GM23248 (cell line): ENCODE results near the gene TMPRSS3. TPM values are rescaled to one million over a fixed set of nuclear protein-coding genes. Genes with fewer than 3 reads are reported as not detected.

Source experiments
- DNase-seq: peaks from one replicate; pipeline ENCODE4 v3.0.0-alpha.2; 2015
- H2AFZ ChIP-seq: fragments of 200-600 bp; sonication (generic); 2 replicates; pipeline ENCODE4 v1.6.1; 2016; ENCODE audit warnings: antibody characterized with exemption
- H3F3A ChIP-seq: fragments of 200-600 bp; sonication (generic); 2 replicates; pipeline ENCODE4 v1.6.1; 2016; ENCODE audit warnings: mild to moderate bottlenecking, antibody characterized with exemption, mixed run types; ENCODE audit not compliant: insufficient read depth
- H3K27ac ChIP-seq: fragments of 200-600 bp; sonication (generic); 2 replicates; pipeline ENCODE4 v1.5.1; 2016; ENCODE audit warnings: mild to moderate bottlenecking
- H3K27me3 ChIP-seq: fragments of 200-600 bp; sonication (generic); replicated peaks from 2 replicates; pipeline ENCODE4 v1.6.1; 2016; ENCODE audit warnings: mild to moderate bottlenecking; ENCODE audit not compliant: insufficient read depth
- H3K36me3 ChIP-seq: fragments of 200-600 bp; sonication (generic); 2 replicates; pipeline ENCODE4 v1.6.1; 2016; ENCODE audit warnings: low read depth, mild to moderate bottlenecking
- H3K4me1 ChIP-seq: fragments of 200-600 bp; sonication (generic); 2 replicates; pipeline ENCODE4 v1.6.1; 2016; ENCODE audit warnings: mild to moderate bottlenecking; ENCODE audit not compliant: insufficient read depth
- H3K4me2 ChIP-seq: fragments of 200-600 bp; sonication (generic); one replicate; pipeline ENCODE4 v1.6.1; 2016; ENCODE audit warnings: mild to moderate bottlenecking; ENCODE audit not compliant: unreplicated experiment
- H3K4me3 ChIP-seq: fragments of 200-600 bp; sonication (generic); 2 replicates; pipeline ENCODE4 v1.5.1; 2016; ENCODE audit warnings: mild to moderate bottlenecking
- H3K79me2 ChIP-seq: fragments of 200-600 bp; sonication (generic); 2 replicates; pipeline ENCODE4 v1.6.1; 2016; ENCODE audit warnings: mild to moderate bottlenecking; ENCODE audit not compliant: insufficient read depth
- H3K9ac ChIP-seq: fragments of 200-600 bp; sonication (generic); 2 replicates; pipeline ENCODE4 v1.6.1; 2016; ENCODE audit warnings: mild to moderate bottlenecking
- H3K9me2 ChIP-seq: fragments of 200-600 bp; sonication (generic); 2 replicates; pipeline ENCODE4 v1.6.1; 2016; ENCODE audit warnings: mixed run types, mild to moderate bottlenecking, moderate library complexity; ENCODE audit not compliant: insufficient read depth
- H3K9me3 ChIP-seq: fragments of 200-600 bp; sonication (generic); one replicate; pipeline ENCODE4 v1.6.1; 2017; ENCODE audit warnings: low read depth
- H4K20me1 ChIP-seq: fragments of 200-600 bp; sonication (generic); 2 replicates; pipeline ENCODE4 v1.6.0; 2016; ENCODE audit not compliant: insufficient read depth
- EZH2 ChIP-seq: fragments of 200-600 bp; sonication (generic); IDR thresholded peaks from 2 replicates; pipeline ENCODE4 v1.6.1; 2018; ENCODE audit warnings: antibody characterized with exemption, mild to moderate bottlenecking; ENCODE audit not compliant: insufficient read depth, poor library complexity, severe bottlenecking
- EZH2phosphoT487 ChIP-seq: fragments of 200-600 bp; sonication (generic); IDR thresholded peaks from 2 replicates; pipeline ENCODE4 v1.6.1; 2018; ENCODE audit warnings: antibody characterized with exemption, moderate library complexity, mild to moderate bottlenecking, low read depth; ENCODE audit not compliant: insufficient read depth
- WGBS, 2 experiments: methylation state at CpG; one replicate each; pipeline ENCODE4 v1.1.6; 2015 to 2017; ENCODE audit warnings: low lambda C conversion rate in 2 of 2, low coverage in 1 of 2; ENCODE audit errors: missing lambda C conversion rate in 2 of 2; 5-methylcytosine and 5-hydroxymethylcytosine counted together
- in situ Hi-C: fragments of 300-500 bp; cut with MboI; formaldehyde crosslinking; loops from 2 replicates; pipeline ENCODE4 v1.15.0; 2020
- polyA plus RNA-seq: library from polyadenylated mRNA; unstranded; fragments of >200 nt; fragmentation: Nextera tagmentation; extraction: Ambion mirVana; gene quantifications from 2 replicates; pipeline ENCODE4 v1.2.1, GENCODE V29; 2016
- total RNA-seq: library from RNA; depleted of rRNA; stranded (reverse); fragments of >200 nt; shearing (Covaris generic); gene quantifications from 2 replicates; pipeline ENCODE4 v1.2.3, GENCODE V29; 2014

TMPRSS3 gene
- total and polyA plus RNA-seq, 2 experiments from 2014 or later: not detected

DNA sequence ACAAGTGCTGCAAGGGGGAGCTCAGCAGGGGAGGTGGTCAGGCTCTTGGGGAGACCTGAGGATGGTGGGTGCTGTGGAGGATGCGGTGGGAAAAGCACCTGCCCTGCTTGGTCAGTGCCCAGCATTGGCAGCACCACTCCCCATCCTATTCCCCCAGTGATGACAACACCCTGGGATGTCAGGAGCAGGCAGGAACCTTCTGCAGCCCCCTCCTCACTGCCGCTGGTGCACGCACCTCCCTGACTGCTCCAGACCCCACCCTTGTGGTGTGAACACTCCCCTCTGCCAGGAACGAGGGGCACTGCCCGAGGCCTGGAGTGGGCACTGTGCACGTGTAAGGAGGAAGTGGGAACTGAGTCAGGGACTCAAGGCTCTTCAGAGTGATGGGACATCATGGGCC, 12.5 kb downstream of the TMPRSS3 start:
- no peaks in the 10 kb centered on the region for H4K20me1 ChIP-seq
- WGBS, 2 experiments: 35 to 49% methylated on average over 6 of the region's 6 CpGs
- H3F3A ChIP-seq: no peaks in the 10 kb centered on the region
- DNase-seq: no peak
- H3K9ac ChIP-seq: no peak overlapping the region
- 0 out of 2 replicates have a peak, but pooled peaks cover 3% of the 10 kb centered on the region for H3K27me3 ChIP-seq
- H3K79me2 ChIP-seq: no peaks in the 10 kb centered on the region
- in situ Hi-C loops: no loop called here
- no peak overlapping the region for H3K4me3 ChIP-seq
- H3K4me1 ChIP-seq: no peaks in the 10 kb centered on the region
- no peak overlapping the region for H3K4me2 ChIP-seq
- H3K27ac ChIP-seq: no peak overlapping the region
- no peaks in the 10 kb centered on the region for H3K9me3 ChIP-seq
- no peak overlapping the region for H2AFZ ChIP-seq
- H3K9me2 ChIP-seq: no peaks in the 10 kb centered on the region
- no peak for TF ChIP-seq EZH2
- TF ChIP-seq EZH2phosphoT487: no peak
- no peaks in the 10 kb centered on the region for H3K36me3 ChIP-seq

DNA sequence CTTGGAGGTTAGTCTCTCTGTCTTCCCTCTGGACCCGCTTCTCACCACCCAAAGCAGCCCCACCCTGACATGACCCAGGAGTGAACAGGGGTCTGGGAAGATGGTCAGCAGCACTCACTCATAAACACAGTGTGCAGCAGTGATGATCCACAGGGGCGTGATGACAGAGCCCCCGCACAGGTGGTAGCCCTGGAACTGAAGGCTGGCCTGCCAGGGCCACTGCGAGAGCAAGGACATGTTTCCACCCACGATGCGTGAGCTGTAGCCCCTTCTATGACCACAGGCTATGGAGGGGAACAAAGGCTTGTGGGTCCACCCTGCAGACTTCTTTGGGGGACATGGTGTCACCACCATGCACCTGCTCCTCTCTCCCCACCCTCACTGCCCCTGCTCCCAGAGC, 12.9 kb downstream of the TMPRSS3 start:
- no peaks in the 10 kb centered on the region for H3K36me3 ChIP-seq

GRCh38 chr21:42381347-42381984, 14.4 kb downstream of the TMPRSS3 start:
- Histone ChIP-seq H3K27ac (no peak overlapping the region), H3K27me3 (peaks cover 5% of the 10 kb centered on the region), H3K9me3 (no peaks in the 10 kb centered on the region), H4K20me1 (no peaks in the 10 kb centered on the region), H2AFZ (no peak overlapping the region), H3K4me1 (no peaks in the 10 kb centered on the region), H3K9me2 (no peaks in the 10 kb centered on the region), H3K9ac (no peak overlapping the region), H3K36me3 (no peaks in the 10 kb centered on the region), H3K4me3 (no peak overlapping the region), H3F3A (no peaks in the 10 kb centered on the region), H3K4me2 (no peak overlapping the region), H3K79me2 (no peaks in the 10 kb centered on the region)
- no peak for TF ChIP-seq EZH2
- no peak for TF ChIP-seq EZH2phosphoT487
- WGBS, 2 experiments: 0 to 6% methylated on average over 1 of the region's 1 CpG
- DNase-seq: peak; percentile 54
- in situ Hi-C loops: no loop called here

More for the DNA sequence above, 12.9 kb downstream of the TMPRSS3 start:
- no peak overlapping the region for H2AFZ ChIP-seq
- H4K20me1 ChIP-seq: no peaks in the 10 kb centered on the region
- no peaks in the 10 kb centered on the region for H3K4me1 ChIP-seq
- TF ChIP-seq EZH2phosphoT487 (no peak), EZH2 (no peak)
- H3K9me2 ChIP-seq: no peaks in the 10 kb centered on the region
- H3K9ac ChIP-seq: no peak overlapping the region
- H3K4me3 ChIP-seq: no peak overlapping the region
- no peaks in the 10 kb centered on the region for H3K9me3 ChIP-seq
- H3K79me2 ChIP-seq: no peaks in the 10 kb centered on the region
- no peak overlapping the region for H3K4me2 ChIP-seq
- in situ Hi-C loops: no loop called here
- no peaks in the 10 kb centered on the region for H3F3A ChIP-seq
- WGBS, 2 experiments: 37 to 57% methylated on average over 4 to 6 of the region's 6 CpGs
- H3K27ac ChIP-seq: no peak overlapping the region
- no peak for DNase-seq
- H3K27me3 ChIP-seq: peaks cover under 1% of the 10 kb centered on the region; the same call in 1 of the 2 replicates

DNA sequence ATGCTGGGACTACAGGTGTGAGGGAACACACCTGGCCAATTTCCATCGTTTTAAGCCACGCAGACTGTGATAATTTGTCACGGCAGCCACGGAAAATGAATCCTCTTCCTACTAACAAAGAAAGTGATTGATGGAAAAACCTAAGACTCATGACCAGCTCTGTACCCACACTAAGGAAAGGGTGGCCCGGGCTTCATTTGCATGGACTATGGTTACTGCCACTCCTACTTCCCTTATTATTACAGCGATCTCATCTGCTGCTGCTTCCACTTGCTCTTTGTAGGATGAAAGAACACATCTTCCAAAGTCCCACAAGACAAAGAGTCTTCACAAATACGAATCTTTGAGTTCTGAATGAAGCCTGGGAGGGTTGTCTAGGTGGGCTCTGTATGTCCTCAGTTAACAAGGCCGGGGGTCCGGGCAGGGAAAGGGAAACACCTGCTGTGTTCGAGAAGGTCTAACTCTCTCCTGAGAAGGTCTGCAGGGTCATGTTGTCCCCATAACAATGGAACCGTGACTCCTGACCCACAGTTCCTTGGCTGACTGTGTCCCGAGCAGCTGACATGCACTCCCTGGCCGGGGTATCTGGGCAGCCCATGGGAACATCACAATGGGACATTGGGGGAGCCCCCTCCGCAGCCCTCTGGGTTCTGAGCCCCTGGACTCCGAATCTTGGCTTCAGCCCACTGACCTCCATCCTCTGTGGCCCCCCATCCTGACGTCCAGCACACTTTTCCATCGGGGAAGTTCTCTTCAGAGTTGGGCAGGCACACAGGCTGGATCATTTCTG, 16.2 kb downstream of the TMPRSS3 start:
- Histone ChIP-seq H4K20me1 (no peaks in the 10 kb centered on the region), H3K4me2 (no peak overlapping the region), H3K9me3 (no peaks in the 10 kb centered on the region), H3K27me3 (peaks cover 5% of the 10 kb centered on the region), H3K9ac (no peak overlapping the region), H3K36me3 (no peaks in the 10 kb centered on the region), H3F3A (no peaks in the 10 kb centered on the region), H2AFZ (no peak overlapping the region), H3K79me2 (no peaks in the 10 kb centered on the region), H3K4me1 (no peaks in the 10 kb centered on the region), H3K4me3 (no peak overlapping the region), H3K9me2 (no peaks in the 10 kb centered on the region), H3K27ac (no peak overlapping the region)
- 36 to 44% methylated on average over 17 of the region's 17 CpGs for WGBS, 2 experiments
- DNase-seq: no peak
- in situ Hi-C loops: no loop called here
- TF ChIP-seq EZH2phosphoT487 (no peak), EZH2 (no peak)
